Measurements from ENCODE around the gene OSBPL5. TPM values are rescaled to one million over a fixed set of nuclear protein-coding genes. Genes with fewer than 3 reads are reported as not detected.
A peak's percentile ranks its signal among the peaks of the same experiment; 100 is the strongest.

OSBPL5 gene
- total and polyA plus RNA-seq, 8 donors: 8.6 to 127 (median 25.2) TPM

- Histone ChIP-seq H3K4me1 (no peaks in the 10 kb centered on the region), H3K27ac (no peak overlapping the region), H3K36me3 (peaks cover 13 to 86% (median 58%) of the 10 kb centered on the region in 4 donors), H3K4me3 (no peak overlapping the region), H3K27me3 (no peaks in the 10 kb centered on the region), H3K9me3 (no peaks in the 10 kb centered on the region)
- DNase-seq: peak in 1 of 2 donors; percentile 20
- WGBS, 5 donors: 82 to 93% (median 87%) methylated on average over 17 to 21 of the region's 21 CpGs
- TF ChIP-seq POLR2A (IDR thresholded peaks at IDR 0.05) (no peak), CTCF (IDR thresholded peaks at IDR 0.05) (no peak), EP300 (IDR thresholded peaks at IDR 0.05) (no peak), POLR2AphosphoS5 (IDR thresholded peaks at IDR 0.05) (no peak)
- intact Hi-C loops (cut with DNase I; ENCODE audit: low total_unique reads): no loop called here
Measured at GRCh38 chr11:3106736-3107524, 58.2 kb downstream of the OSBPL5 start.

- Histone ChIP-seq H3K9me3 (no peaks in the 10 kb centered on the region), H3K27me3 (no peaks in the 10 kb centered on the region), H3K36me3 (peaks cover 13 to 85% (median 65%) of the 10 kb centered on the region in 4 donors), H3K4me3 (no peak overlapping the region), H3K4me1 (no peaks in the 10 kb centered on the region), H3K27ac (no peak overlapping the region)
- TF ChIP-seq EP300 (IDR thresholded peaks at IDR 0.05) (no peak), CTCF (IDR thresholded peaks at IDR 0.05) (no peak), POLR2A (IDR thresholded peaks at IDR 0.05) (no peak), POLR2AphosphoS5 (IDR thresholded peaks at IDR 0.05) (no peak)
- WGBS, 5 donors: 88 to 93% (median 91%) methylated on average over 35 to 41 of the region's 41 CpGs
- DNase-seq: peak in 1 of 2 donors; percentile 20
- intact Hi-C loops (cut with DNase I; ENCODE audit: low total_unique reads): no loop called here
Measured at GRCh38 chr11:3105791-3106735, 59.0 kb downstream of the OSBPL5 start.

GRCh38 chr11:3104961-3105790 lies 59.9 kb downstream of the OSBPL5 start:
- DNase-seq: peak in 1 of 2 donors; percentile 14
- Histone ChIP-seq H3K27ac (no peak overlapping the region), H3K27me3 (no peaks in the 10 kb centered on the region), H3K36me3 (peaks cover 13 to 89% (median 70%) of the 10 kb centered on the region in 4 donors), H3K4me3 (no peak overlapping the region), H3K9me3 (no peaks in the 10 kb centered on the region), H3K4me1 (no peaks in the 10 kb centered on the region)
- WGBS, 5 donors: 87 to 92% (median 92%) methylated on average over 19 to 23 of the region's 23 CpGs
- no peak for TF ChIP-seq POLR2A (IDR thresholded peaks at IDR 0.05)
- no peak for TF ChIP-seq POLR2AphosphoS5 (IDR thresholded peaks at IDR 0.05)
- TF ChIP-seq EP300 (IDR thresholded peaks at IDR 0.05): no peak
- no peak for TF ChIP-seq CTCF (IDR thresholded peaks at IDR 0.05)
- intact Hi-C loops (cut with DNase I; ENCODE audit: low total_unique reads): no loop called here

Measured in stomach (tissue), 9 donors.